IPS-20b (cell line): Measurements from ENCODE around the gene NRCAM.

ENCODE experiments used
- H3K27ac ChIP-seq: one replicate; pipeline ENCODE4 v1.5.1; 2013; ENCODE audit warnings: low read length
- H3K27me3 ChIP-seq: 2 replicates; pipeline ENCODE4 v1.6.1; 2013; ENCODE audit warnings: mild to moderate bottlenecking, low read length, inconsistent platforms; ENCODE audit not compliant: insufficient read depth
- H3K36me3 ChIP-seq: 2 replicates; pipeline ENCODE4 v1.6.1; 2013; ENCODE audit warnings: low read depth, mild to moderate bottlenecking, inconsistent platforms, low read length, moderate library complexity; ENCODE audit not compliant: insufficient read depth
- H3K4me1 ChIP-seq: 2 replicates; pipeline ENCODE4 v1.6.1; 2013; ENCODE audit warnings: mild to moderate bottlenecking, control low read depth, inconsistent platforms, low read length, moderate library complexity; ENCODE audit not compliant: insufficient read depth
- H3K4me3 ChIP-seq: 2 replicates; pipeline ENCODE4 v1.5.1; 2013; ENCODE audit warnings: mild to moderate bottlenecking, low read length, inconsistent platforms
- H3K9ac ChIP-seq: 2 replicates; pipeline ENCODE4 v1.6.1; 2013; ENCODE audit warnings: low read depth, mild to moderate bottlenecking, inconsistent platforms, low read length, moderate library complexity
- H3K9me3 ChIP-seq: 2 replicates; pipeline ENCODE4 v1.6.1; 2013; ENCODE audit warnings: mild to moderate bottlenecking, low read depth, low read length, inconsistent platforms; ENCODE audit not compliant: insufficient read depth

The NRCAM gene

DNA sequence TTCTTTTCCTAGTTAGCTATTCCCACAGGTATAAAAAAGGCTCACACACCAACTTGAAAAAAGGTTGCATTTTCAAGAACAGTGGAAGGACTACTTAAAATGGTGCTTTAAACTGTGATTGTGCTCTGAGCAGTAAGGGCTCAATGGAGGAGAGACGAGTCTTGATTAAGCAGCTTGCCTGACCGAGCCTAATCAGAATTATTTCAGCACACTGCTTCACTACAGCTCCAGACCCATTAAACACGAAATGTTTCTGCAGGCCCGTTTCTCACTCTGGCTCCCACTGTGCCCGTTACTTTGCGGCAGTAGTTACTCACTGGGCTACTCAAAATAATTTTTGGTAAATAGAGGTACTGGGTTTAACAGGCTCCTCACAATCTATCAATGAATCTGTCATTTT lies 126.0 kb downstream of the NRCAM start:
- no peak overlapping the region for H3K27ac ChIP-seq
- H3K9ac ChIP-seq = no peak overlapping the region
- H3K9me3 ChIP-seq = no peaks in the 10 kb centered on the region
- no peaks in the 10 kb centered on the region for H3K36me3 ChIP-seq
- peaks cover 30% of the 10 kb centered on the region; the same call in 1 of the 2 replicates for H3K4me1 ChIP-seq
- no peak overlapping the region for H3K4me3 ChIP-seq
- no peaks in the 10 kb centered on the region for H3K27me3 ChIP-seq

DNA sequence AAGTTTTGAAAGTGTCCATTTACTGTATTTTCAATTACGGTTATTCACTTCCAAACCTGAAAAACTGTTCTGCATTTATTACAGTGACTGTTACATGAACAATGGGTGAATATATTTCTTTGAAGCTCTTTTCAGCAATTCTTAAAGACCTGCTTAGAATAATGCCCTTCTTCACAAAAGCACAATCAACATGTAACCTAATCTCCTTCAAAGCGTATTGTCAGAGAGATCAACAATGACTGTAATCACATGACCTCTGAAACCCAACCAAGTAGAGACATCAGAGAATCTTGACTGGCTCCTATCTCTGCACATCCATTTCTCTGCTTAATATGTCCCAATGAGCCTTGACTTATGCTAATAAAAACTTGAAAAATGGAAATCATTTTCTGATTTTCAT lies 126.7 kb downstream of the NRCAM start:
- H3K4me1 ChIP-seq = peaks cover 33% of the 10 kb centered on the region; the same call in 1 of the 2 replicates
- H3K27ac ChIP-seq = no peak overlapping the region
- H3K9me3 ChIP-seq = no peaks in the 10 kb centered on the region
- no peak overlapping the region for H3K9ac ChIP-seq
- no peaks in the 10 kb centered on the region for H3K36me3 ChIP-seq
- no peaks in the 10 kb centered on the region for H3K27me3 ChIP-seq
- no peak overlapping the region for H3K4me3 ChIP-seq

GRCh38 chr7:108328174-108328651 lies 128.0 kb downstream of the NRCAM start:
- no peaks in the 10 kb centered on the region for H3K9me3 ChIP-seq
- peak overlapping the region; percentile 28; the same call in 1 of the 2 replicates for H3K4me3 ChIP-seq
- H3K4me1 ChIP-seq = peaks cover 34% of the 10 kb centered on the region; the same call in 1 of the 2 replicates
- no peak overlapping the region for H3K27ac ChIP-seq
- no peaks in the 10 kb centered on the region for H3K27me3 ChIP-seq
- H3K9ac ChIP-seq = no peak overlapping the region
- H3K36me3 ChIP-seq = no peaks in the 10 kb centered on the region

- Histone ChIP-seq H3K4me3 (no peak overlapping the region), H3K27ac (no peak overlapping the region), H3K9ac (no peak overlapping the region)
These were observed 128.9 kb downstream of the NRCAM start for GRCh38 chr7:108327353-108327752.

DNA sequence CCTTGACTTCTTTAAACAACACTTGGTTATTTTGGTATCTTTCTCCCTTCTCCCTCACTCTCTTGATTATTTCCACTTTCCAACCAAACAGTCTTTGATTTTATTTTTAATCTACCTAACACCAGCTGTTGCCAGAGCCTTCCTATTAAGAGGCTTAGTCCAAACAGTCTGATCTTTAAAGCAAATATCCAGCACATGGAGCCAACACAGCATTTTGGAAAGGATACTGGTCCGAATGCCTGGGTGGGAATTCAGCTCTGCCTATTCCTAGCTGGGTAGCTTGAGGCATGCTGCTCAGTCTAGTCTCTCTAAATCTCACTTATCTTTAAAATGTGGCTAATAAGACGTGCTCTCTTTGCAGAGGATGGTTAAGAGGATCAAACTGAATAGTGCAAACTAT lies 129.3 kb downstream of the NRCAM start:
- no peaks in the 10 kb centered on the region for H3K9me3 ChIP-seq
- H3K27me3 ChIP-seq = no peaks in the 10 kb centered on the region
- H3K36me3 ChIP-seq = no peaks in the 10 kb centered on the region
- H3K4me3 ChIP-seq = no peak overlapping the region
- H3K4me1 ChIP-seq = peaks cover 38% of the 10 kb centered on the region; the same call in 1 of the 2 replicates
- H3K27ac ChIP-seq = no peak overlapping the region
- no peak overlapping the region for H3K9ac ChIP-seq

More at GRCh38 chr7:108327353-108327752, 128.9 kb downstream of the NRCAM start:
- peaks cover 38% of the 10 kb centered on the region; the same call in 1 of the 2 replicates for H3K4me1 ChIP-seq
- H3K27me3 ChIP-seq = no peaks in the 10 kb centered on the region
- H3K36me3 ChIP-seq = no peaks in the 10 kb centered on the region
- H3K9me3 ChIP-seq = no peaks in the 10 kb centered on the region

DNA sequence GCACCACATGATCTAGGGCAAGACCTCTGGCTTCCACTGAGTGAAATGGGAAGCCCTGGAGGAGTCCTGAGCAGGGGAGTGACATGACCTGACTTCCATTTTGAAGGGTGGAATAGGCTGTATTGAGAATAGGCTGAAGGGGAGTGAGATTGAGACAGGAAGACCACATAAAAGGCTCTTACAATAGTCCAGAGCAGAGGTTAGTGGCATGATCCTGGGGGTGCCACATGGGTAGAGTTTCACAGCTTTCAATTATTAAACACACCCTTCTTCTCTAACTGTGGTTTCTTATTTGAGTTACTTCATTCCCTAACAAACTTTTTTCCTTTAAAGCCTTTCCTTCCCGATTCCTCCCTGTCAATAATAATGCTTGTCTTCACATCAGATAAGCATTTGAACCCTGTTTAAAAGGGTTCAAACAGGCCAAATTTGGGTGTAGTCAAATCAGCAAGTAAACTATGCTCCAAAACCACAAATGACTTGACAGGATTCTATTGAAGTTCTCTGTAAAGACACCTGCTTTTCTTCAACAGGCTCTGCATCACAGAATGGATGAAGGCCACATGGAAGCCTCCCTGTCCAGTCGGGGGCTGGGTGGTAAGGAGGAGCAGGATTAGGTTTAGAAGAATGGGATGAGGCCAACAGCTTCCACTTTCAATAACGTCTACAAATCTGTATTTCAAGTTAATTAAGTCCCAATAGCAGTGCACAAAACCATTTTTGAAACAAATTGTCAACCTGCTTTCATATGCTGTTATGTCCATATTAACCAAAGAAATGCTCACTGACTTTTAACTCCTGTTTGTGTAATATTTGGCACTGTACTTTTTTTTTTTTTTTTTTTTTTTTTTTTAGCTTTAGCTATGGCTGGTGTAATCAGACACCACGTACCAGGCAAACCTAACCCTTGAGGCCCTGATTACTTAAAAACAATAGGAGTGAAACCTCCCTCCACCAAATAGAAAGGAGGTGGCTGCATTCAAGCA lies 131.9 kb downstream of the NRCAM start:
- H3K27ac ChIP-seq = no peak overlapping the region
- no peaks in the 10 kb centered on the region for H3K36me3 ChIP-seq
- peaks cover 27% of the 10 kb centered on the region; the same call in 1 of the 2 replicates for H3K4me1 ChIP-seq
- H3K9me3 ChIP-seq = no peaks in the 10 kb centered on the region
- H3K4me3 ChIP-seq = no peak overlapping the region
- H3K9ac ChIP-seq = no peak overlapping the region
- H3K27me3 ChIP-seq = no peaks in the 10 kb centered on the region

- Histone ChIP-seq H3K9ac (no peak overlapping the region), H3K4me1 (peaks cover 20% of the 10 kb centered on the region; the same call in 1 of the 2 replicates), H3K27me3 (no peaks in the 10 kb centered on the region), H3K36me3 (no peaks in the 10 kb centered on the region), H3K4me3 (no peak overlapping the region), H3K27ac (no peak overlapping the region), H3K9me3 (no peaks in the 10 kb centered on the region)
These were observed 133.1 kb downstream of the NRCAM start for GRCh38 chr7:108322925-108323832.

GRCh38 chr7:108322046-108322445 lies 134.2 kb downstream of the NRCAM start:
- no peak overlapping the region for H3K4me3 ChIP-seq
- H3K27me3 ChIP-seq = no peaks in the 10 kb centered on the region
- H3K4me1 ChIP-seq = peaks cover 9% of the 10 kb centered on the region; the same call in 1 of the 2 replicates
- no peak overlapping the region for H3K27ac ChIP-seq
- H3K36me3 ChIP-seq = no peaks in the 10 kb centered on the region
- no peak overlapping the region for H3K9ac ChIP-seq
- H3K9me3 ChIP-seq = no peaks in the 10 kb centered on the region

GRCh38 chr7:108321359-108321758 lies 134.9 kb downstream of the NRCAM start:
- no peak overlapping the region for H3K9ac ChIP-seq
- H3K4me3 ChIP-seq = no peak overlapping the region
- H3K4me1 ChIP-seq = peaks cover 8% of the 10 kb centered on the region; the same call in 1 of the 2 replicates
- no peaks in the 10 kb centered on the region for H3K36me3 ChIP-seq
- no peaks in the 10 kb centered on the region for H3K9me3 ChIP-seq
- no peak overlapping the region for H3K27ac ChIP-seq
- H3K27me3 ChIP-seq = no peaks in the 10 kb centered on the region

DNA sequence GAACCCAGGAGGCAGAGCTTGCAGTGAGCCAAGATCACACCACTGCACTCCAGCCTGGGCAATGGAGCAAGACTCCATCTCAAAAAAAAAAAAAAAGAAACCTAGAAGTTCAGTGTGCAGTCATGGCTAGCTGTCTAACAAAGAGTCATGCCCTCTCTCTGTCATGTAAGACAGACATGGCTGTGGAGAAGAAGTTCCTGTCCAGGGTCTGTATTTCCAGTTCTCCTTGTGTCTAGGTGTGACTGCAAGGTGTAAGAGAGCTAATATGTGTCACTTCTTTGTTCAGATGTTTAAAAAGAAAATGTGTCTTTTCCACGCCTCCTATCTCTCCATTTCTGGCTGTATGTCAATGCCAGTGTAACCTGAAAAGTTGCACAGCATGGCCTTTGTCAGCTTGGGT lies 139.5 kb downstream of the NRCAM start:
- Histone ChIP-seq H3K27ac (no peak overlapping the region), H3K9me3 (no peaks in the 10 kb centered on the region), H3K4me1 (peaks cover 2% of the 10 kb centered on the region; the same call in 1 of the 2 replicates), H3K27me3 (no peaks in the 10 kb centered on the region), H3K9ac (no peak overlapping the region), H3K36me3 (no peaks in the 10 kb centered on the region), H3K4me3 (no peak overlapping the region)

DNA sequence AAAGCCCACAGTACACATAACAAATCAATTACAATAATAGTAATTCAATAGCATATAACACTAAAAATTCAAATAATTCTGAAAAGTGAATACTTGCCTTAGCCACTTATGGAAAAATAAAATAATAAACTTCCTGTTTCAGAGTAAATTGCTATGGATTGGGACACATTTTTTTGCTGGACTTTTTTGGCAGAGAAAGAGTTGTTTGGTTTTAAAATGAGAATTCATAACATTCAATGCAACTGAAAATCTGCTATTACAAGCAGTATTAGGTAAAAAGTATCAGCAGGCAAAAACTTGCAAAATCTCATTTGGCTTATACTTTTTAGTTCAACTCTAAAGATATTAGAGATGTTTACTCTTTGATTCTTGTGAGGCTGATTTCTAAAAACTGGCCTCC lies 141.7 kb downstream of the NRCAM start:
- Histone ChIP-seq H3K27ac (no peak overlapping the region), H3K4me3 (no peak overlapping the region), H3K9me3 (no peaks in the 10 kb centered on the region), H3K27me3 (no peaks in the 10 kb centered on the region), H3K36me3 (no peaks in the 10 kb centered on the region), H3K9ac (no peak overlapping the region), H3K4me1 (peaks cover 18% of the 10 kb centered on the region)
